GM13977 (cell line): ENCODE measurements around the gene VPS13D.

ENCODE experiments used
- DNase-seq: peaks from one replicate; pipeline ENCODE4 v3.0.0; 2012; ENCODE audit warnings: low spot score
- in situ Hi-C: fragments of 300-500 bp; cut with MboI; formaldehyde crosslinking; loops from one replicate; pipeline ENCODE4 v1.12.0; 2022; ENCODE audit warnings: low sequenced_read_pairs, low pct_unique_long_range_greater_than_20kb, mixed read lengths, inconsistent platforms; ENCODE audit not compliant: unreplicated experiment
- TF ChIP-seq, protein P1 (sequence below): IDR thresholded peaks from 2 replicates; pipeline ENCODE4 v1.5.1; 2012; ENCODE audit warnings: mild to moderate bottlenecking, control low read depth; ENCODE audit not compliant: insufficient read depth; ENCODE audit errors: extremely low read depth, missing control alignments

Gene VPS13D

DNA sequence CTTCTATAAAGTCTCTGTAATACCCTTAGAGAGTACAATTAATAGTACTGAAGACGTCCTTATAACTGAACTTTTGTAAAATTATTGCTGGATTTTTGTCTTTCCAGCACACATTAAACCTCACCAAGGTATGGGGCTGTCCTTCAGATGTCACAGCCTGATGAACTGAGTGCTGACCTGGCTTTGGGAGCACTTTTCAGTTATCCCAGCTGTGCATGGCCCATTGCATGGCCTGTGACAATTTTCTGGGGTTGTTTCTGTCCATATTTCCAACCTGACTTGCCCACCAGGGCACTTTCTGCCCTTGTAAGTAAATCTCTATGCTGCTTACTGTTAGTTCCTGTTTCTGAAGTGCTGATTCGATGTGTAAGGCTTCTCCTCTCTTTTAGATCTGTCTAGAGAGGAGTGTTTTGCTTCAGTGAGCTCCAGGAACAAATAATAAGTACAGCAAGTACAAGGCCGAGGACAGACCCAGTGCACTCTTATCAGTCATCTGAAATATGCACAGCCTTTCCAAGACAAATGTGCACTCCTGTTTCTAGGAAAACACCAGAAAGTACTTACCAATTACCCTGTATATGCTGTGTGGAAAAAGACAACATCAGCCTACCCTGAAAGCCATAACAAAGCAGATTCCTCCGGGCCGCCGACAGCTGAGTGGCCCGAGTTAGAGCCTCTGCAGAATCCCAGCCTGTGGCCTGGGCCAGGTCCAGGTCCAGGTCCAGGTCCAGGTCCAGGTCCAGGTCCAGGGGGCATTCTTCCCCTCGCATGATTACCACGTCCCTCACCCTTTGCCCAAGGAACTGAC, 266.5 kb downstream of the VPS13D start:
- in situ Hi-C loops, result no loop called here
- TF ChIP-seq, protein P1, sequence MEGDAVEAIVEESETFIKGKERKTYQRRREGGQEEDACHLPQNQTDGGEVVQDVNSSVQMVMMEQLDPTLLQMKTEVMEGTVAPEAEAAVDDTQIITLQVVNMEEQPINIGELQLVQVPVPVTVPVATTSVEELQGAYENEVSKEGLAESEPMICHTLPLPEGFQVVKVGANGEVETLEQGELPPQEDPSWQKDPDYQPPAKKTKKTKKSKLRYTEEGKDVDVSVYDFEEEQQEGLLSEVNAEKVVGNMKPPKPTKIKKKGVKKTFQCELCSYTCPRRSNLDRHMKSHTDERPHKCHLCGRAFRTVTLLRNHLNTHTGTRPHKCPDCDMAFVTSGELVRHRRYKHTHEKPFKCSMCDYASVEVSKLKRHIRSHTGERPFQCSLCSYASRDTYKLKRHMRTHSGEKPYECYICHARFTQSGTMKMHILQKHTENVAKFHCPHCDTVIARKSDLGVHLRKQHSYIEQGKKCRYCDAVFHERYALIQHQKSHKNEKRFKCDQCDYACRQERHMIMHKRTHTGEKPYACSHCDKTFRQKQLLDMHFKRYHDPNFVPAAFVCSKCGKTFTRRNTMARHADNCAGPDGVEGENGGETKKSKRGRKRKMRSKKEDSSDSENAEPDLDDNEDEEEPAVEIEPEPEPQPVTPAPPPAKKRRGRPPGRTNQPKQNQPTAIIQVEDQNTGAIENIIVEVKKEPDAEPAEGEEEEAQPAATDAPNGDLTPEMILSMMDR, result no peak
- no peak for DNase-seq

DNA sequence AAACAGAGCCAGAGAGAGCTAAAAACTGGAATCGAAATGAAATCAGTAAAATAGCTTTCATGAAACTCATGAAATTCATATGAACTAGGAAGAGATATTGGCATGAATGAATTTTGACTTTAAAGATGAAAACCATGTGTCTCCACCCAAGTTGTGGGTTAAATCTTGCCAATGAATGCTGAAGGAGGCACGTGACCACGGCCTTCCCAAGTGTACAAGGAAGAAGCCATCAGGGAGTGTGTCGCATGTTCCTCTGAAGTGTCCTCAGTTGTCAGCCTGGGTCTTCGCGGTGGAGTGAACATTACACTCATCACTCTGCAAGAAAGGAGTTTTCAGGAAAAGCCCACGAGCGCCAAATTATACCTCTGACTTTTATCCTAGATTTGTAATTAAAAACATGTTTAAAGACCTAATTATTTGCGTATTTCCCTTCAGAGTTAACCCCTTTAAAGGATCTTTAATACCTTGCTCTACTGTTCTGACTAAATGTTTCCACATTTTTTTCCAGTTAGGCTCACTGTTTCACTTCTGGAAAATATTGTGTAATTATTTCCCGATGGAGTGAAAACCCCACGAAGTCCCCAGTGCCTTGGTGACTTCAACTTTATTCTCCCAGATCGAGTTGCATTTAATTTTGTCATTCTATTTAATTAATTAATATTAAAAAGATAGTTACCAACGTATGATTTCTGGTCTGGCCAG, 269.9 kb downstream of the VPS13D start:
- TF ChIP-seq, protein P1, result no peak
- in situ Hi-C loops, result no loop called here
- DNase-seq, result no peak

DNA sequence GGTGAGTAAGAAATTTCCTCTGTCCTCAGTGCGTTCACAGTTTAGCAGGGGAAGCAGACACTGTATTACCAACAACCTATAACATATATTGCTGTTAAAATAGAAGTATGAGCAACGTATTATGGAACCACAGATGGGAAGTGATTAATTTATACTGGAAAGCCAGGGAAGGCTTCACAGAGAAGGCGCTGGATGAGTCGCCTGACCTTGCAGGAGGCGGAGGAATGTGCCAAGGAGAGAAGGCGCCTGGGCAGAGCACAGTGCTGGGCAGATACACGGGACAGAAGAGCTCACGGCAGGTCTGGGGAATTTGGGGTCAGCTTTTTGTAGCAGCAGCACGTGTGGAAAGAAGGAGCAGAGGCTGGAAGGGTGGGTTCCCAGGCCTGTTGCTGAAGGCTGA, 271.8 kb downstream of the VPS13D start:
- TF ChIP-seq, protein P1, result no peak

DNA sequence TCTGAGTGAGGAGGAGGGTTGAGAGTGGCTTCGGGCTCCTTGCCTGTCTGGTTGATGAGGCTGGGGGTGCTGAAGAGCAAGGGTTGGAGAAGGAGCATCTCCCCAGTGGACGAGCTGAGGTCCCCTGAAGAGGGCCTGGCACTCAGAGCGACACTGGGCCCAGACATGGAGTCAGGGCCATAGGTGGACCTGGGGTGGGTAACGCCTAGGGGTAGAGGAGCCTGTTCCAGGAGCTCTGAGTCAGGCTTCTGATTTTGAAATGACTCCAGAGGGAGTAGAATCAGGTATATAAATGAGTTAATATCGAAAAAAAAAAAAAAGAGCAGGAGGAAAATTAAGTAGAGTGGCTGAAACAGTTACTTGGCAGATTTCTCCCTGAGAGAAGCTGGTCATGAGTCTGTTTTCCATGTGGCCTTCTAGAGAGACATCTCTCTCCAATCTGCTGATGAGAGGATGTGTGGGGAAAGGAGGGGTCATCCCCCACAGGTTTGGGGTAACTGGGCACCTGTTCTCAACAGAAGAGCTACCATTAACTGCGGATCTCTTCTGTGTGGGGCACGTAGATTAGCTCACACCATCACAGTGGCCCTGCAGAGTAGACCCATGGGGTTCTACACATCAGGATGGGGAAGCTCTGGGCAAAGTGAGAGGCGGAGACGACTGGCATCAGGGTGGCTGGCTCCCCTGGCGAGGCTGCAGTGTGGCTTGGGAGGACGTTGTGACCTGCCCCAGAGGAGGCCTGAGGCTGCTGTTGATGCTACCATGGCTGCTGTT, 272.7 kb downstream of the VPS13D start:
- in situ Hi-C loops, result no loop called here

More for the DNA sequence above, 271.8 kb downstream of the VPS13D start:
- no peak for DNase-seq
- in situ Hi-C loops, result no loop called here

DNA sequence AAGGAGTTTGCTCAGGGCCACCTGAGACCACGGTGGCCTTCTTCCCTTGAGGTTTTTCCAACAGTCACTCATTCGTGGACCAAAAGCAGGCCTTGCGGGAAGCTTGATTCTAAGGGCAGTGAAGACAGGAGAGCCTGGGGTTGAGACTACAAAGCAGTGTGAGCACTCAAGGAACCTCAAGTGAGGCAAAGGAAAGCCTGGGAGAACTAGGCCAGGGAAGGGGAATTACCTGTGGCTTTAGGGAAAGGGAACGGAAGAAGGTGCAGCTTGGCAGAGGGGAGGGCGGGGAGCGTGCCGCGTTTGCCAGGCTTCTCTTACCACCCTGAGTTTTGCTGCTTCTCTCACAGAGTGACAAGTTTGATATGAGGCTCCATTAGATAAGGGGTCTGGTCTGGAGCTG, 273.9 kb downstream of the VPS13D start:
- in situ Hi-C loops, result no loop called here
- TF ChIP-seq, protein P1, result no peak

More for the DNA sequence above, 272.7 kb downstream of the VPS13D start:
- DNase-seq, result no peak
- TF ChIP-seq, protein P1, result no peak

DNA sequence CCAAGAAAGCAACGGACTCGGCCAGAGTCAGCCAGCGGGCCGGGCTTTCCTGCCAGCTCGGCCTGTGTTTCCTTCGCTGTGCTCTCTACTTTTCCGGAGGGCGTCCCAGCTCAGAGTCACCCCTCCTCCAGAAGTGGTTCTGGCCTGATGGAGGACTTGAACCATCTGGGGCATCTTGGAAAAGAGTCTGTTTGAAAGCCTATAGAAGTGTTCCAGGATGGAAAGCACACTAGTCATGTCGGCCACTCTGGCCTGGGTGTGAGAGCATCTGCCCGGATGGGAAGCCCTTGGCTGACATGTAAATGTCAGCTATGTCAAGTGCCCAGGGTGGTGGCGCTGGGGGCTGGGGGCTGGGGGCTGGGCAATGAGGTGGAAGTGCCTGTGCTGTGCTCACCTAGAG, 274.8 kb downstream of the VPS13D start:
- in situ Hi-C loops, result no loop called here
- TF ChIP-seq, protein P1, result no peak
- DNase-seq, result no peak

More for the DNA sequence above, 273.9 kb downstream of the VPS13D start:
- no peak for DNase-seq
